Activated naive CD8-positive, alpha-beta T cell treated with anti-CD3 and anti-CD28 coated beads, Interleukin-2, amount 50 U/mL, for 24 hours (primary cell): Measurements from ENCODE around the gene CRYBA2.

Experiments
- ATAC-seq: fragments of 150-1000 bp; cut with Tn5 transposase; one replicate; pipeline ENCODE4 v1.10.0; 2021
- DNase-seq: peaks from one replicate; pipeline ENCODE4 v3.0.0; 2021
- H3K27ac Mint-ChIP-seq: one replicate; pipeline ENCODE4 v1.8.0; 2021; ENCODE audit warnings: mild to moderate bottlenecking, mixed read lengths
- H3K27me3 Mint-ChIP-seq: one replicate; pipeline ENCODE4 v1.8.0; 2021; ENCODE audit warnings: mixed read lengths
- H3K36me3 Mint-ChIP-seq: one replicate; pipeline ENCODE4 v1.8.0; 2021; ENCODE audit warnings: low read depth, mixed read lengths
- H3K4me1 Mint-ChIP-seq: one replicate; pipeline ENCODE4 v1.8.0; 2021; ENCODE audit warnings: mixed read lengths
- H3K4me3 Mint-ChIP-seq: one replicate; pipeline ENCODE4 v1.8.0; 2021; ENCODE audit warnings: mild to moderate bottlenecking, moderate library complexity, mixed read lengths
- H3K9me3 Mint-ChIP-seq: one replicate; pipeline ENCODE4 v1.8.0; 2021; ENCODE audit warnings: mixed read lengths

CRYBA2 gene, protein sequence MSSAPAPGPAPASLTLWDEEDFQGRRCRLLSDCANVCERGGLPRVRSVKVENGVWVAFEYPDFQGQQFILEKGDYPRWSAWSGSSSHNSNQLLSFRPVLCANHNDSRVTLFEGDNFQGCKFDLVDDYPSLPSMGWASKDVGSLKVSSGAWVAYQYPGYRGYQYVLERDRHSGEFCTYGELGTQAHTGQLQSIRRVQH

DNA sequence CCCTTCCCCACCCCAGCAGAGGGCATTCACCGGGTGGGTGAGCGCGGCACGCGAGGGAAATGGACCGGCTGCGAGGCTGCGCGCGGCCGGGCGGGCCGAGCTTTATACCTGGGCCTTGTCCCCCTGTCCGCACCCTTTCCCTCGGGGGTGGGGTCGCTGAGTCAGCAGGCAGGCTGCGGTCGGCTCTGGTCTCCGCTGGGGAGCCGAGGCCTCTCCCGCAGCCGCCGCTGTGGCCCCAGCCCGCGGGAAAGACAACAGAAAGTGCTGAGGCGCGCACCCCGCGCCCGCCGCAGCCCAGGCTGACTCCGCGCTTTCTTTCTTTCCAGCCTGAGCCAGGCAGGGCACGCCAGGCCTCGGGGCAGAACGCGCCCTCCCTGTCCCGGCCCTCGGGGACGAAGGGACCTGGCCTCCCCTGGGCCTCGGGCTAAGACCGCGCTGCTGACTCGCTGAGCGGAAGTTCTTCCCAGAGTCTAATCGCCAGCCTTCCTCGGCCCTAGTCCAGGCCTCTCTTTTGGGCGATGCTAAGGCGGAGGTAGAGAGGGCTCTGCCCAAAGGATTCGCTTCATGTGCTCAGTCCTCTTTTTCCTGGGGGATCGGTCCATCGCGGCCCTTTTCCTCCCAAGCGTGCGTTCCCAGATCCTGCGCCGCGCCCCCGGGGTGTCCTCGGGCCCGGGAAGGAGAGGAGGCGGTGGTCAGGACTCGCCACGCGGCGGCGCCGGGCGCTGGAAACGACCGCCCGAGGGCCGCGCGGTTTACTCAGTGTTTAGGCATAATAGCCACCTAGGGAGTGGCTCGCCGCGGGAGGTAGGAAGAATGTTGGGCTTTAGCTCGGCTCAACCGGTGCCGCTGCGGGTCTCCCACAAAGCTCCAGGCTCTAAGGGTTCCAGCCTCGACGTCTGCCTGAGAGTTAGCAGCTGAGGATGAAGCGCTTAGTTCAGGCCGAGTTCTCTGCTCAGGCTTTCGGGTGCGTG lies at the start of gene CRYBA2:
Gene CRYBA2, minus strand, starts transcription at position 78 of the 971 bp plus-strand sequence. CDS start 246 bp downstream, outside the sequence.
- no peak for ATAC-seq
- Mint-ChIP-seq H3K27ac (no peak within 1 kb of the TSS), H3K4me3 (no peak within 1 kb of the TSS), H3K9me3 (no peaks in the 10 kb centered on the region), H3K36me3 (no peaks in the 10 kb centered on the region), H3K27me3 (peaks cover 87% of the 10 kb centered on the region), H3K4me1 (peaks cover 3% of the 10 kb centered on the region)
- DNase-seq: no peak

DNA sequence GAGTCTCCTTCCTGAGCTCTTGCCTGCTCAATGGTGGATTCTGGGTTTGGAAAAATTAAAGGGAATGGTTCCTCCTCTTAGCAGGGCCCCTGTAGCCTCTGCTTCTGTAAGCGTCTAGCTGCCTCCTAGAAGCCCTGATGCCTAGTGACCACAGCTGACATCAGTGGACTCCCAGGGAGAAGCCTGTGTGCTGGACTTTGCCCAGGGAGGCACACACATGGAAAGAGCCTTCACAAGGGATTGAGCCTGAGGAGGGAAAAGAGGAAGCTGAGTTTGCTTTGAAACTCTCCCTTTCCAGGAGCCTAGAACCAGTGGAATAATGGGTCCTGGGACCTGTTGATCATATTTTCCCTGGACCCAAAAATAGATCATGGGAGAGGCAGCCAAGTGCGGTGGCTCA lies 49.5 kb upstream of the CRYBA2 start:
- Mint-ChIP-seq H3K9me3 (no peaks in the 10 kb centered on the region), H3K4me3 (no peak overlapping the region), H3K36me3 (no peaks in the 10 kb centered on the region), H3K4me1 (peaks cover 4% of the 10 kb centered on the region), H3K27ac (no peak overlapping the region), H3K27me3 (peaks cover 65% of the 10 kb centered on the region)
- no peak for ATAC-seq
- no peak for DNase-seq

DNA sequence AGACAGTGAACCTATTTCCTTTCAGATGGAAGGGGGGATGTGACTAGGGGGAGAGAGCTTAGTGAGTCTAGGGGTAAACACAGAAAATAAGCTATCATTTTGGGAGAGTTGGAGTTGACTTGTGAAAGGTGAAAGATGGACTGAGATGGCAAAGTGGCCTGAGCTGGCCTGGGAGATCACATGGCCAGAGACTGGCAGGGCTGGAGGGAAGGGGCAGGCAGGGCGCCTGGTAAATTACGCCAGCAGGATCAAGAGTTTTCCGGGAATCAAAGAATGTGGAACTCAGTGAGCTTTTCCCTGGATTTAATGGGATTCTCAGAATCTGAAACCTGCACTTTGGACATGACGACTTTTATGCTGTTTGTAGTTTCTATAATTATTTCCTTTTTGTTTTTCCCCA lies 48.9 kb upstream of the CRYBA2 start:
- DNase-seq (no peak), ATAC-seq (no peak)
- Mint-ChIP-seq H3K36me3 (no peaks in the 10 kb centered on the region), H3K4me1 (peaks cover 4% of the 10 kb centered on the region), H3K27ac (no peak overlapping the region), H3K4me3 (no peak overlapping the region), H3K27me3 (peaks cover 67% of the 10 kb centered on the region), H3K9me3 (no peaks in the 10 kb centered on the region)

DNA sequence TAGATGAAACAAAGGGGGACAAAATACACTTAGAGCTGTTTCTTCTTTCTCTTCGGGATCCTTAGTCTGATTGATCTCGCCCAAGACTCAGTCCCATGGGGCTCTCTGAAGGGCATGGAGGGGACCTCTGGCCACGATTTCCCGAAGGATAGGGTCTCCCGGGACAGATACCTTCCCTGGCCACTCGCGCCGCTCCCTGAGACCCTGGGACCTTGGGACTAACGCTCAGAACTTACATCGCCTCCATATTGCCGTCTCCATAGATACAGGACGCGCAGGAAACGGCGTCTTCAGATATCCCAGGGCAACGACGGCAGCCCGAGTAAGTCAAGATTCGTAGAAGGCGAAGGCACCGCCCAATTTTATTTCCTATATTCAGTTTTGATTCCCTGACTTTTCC lies 48.0 kb upstream of the CRYBA2 start, which contains the start of gene CFAP65:
Gene CFAP65, minus strand, starts transcription at position 265 of the 400 bp plus-strand sequence. CDS start 2,468 bp downstream, outside the sequence.
- peaks cover 4% of the 10 kb centered on the region for H3K4me1 Mint-ChIP-seq
- ATAC-seq (no peak), DNase-seq (peak; percentile 34)
- H3K36me3 Mint-ChIP-seq: no peaks in the 10 kb centered on the region
- H3K27ac Mint-ChIP-seq: no peak within 1 kb of the TSS
- H3K27me3 Mint-ChIP-seq: peaks cover 64% of the 10 kb centered on the region
- H3K4me3 Mint-ChIP-seq: peak within 1 kb of the TSS; percentile 59
- no peaks in the 10 kb centered on the region for H3K9me3 Mint-ChIP-seq

DNA sequence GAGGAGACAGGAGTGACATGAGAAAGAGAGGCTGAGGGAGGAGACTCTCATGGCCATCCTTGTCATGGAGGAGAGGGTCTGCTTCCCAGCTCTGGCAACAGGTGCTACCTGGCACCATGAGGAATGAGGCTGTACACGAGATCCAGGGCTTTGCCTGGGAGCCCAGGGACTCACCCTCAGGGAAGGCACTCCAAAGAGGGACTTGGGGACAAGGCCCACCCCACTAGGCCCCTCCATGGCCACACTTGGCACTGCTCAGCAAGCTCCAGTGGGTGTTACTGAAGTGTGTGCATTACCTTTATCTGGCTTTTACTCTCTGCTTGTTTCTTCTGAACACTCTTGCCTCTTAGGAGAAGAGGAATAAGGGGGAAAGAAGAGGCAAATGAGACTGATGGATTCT lies 45.4 kb upstream of the CRYBA2 start:
- Mint-ChIP-seq H3K36me3 (no peaks in the 10 kb centered on the region), H3K4me3 (no peak overlapping the region), H3K27me3 (peaks cover 62% of the 10 kb centered on the region), H3K4me1 (peaks cover 4% of the 10 kb centered on the region), H3K9me3 (no peaks in the 10 kb centered on the region), H3K27ac (no peak overlapping the region)
- ATAC-seq (no peak), DNase-seq (no peak)

DNA sequence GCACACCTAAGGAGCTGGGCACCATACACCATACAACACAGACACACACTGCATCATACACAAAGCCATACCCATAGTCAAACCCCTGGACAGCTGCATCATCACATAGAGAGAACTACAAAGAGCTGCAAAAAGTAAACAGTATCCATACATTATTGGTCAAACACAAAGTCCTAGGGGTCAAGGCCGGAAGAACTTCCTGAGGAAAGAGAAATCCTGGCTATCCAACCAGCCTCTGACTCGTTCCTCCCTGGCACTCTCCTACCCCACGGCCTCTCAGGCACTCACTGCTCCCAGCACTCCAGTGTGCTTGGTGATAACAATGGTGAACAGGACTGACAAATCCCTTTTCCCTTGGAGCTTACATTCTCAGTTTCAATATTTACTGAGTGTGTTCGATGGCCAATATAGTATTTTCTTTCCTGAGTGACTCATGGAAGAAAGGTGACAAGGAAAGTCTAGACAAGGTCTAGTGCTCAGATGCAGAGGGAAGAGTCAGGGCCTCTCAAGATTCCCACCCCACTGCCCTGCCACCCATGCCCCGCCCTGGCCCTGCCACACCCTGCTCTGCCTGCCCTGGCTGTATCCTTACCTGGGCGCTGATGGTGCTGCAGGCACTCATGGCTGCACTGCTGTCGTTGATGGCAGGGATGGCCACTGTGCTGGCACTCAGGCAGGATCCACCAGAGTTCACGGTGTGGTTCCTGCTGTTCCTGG lies 44.7 kb upstream of the CRYBA2 start:
- no peak overlapping the region for H3K4me3 Mint-ChIP-seq
- H3K27ac Mint-ChIP-seq: no peak overlapping the region
- H3K36me3 Mint-ChIP-seq: no peaks in the 10 kb centered on the region
- peaks cover 63% of the 10 kb centered on the region for H3K27me3 Mint-ChIP-seq
- ATAC-seq (no peak), DNase-seq (no peak)
- H3K9me3 Mint-ChIP-seq: no peaks in the 10 kb centered on the region
- H3K4me1 Mint-ChIP-seq: peaks cover 4% of the 10 kb centered on the region

DNA sequence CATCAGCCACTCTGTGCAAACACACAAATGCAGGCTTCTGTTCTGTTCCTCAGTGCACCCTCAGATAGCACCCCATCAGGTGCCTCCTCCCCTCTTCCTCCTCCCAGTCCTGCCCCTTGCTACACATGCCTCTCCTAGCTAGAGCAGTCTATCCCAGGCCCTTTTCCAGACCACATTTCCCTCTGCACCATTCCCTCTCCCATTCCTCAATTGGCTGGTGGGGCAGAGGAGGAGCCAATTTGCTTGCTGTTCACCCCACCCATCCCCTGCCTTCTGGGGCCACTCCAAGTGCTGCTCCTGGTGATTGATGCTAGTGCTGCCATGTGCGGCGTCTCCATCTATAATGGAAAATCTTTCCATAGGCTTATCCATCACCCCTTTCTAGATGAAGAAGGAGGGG lies 42.7 kb upstream of the CRYBA2 start:
- H3K4me3 Mint-ChIP-seq: no peak overlapping the region
- H3K9me3 Mint-ChIP-seq: no peaks in the 10 kb centered on the region
- no peaks in the 10 kb centered on the region for H3K36me3 Mint-ChIP-seq
- no peak overlapping the region for H3K27ac Mint-ChIP-seq
- DNase-seq (no peak), ATAC-seq (no peak)
- H3K27me3 Mint-ChIP-seq: peaks cover 54% of the 10 kb centered on the region
- no peaks in the 10 kb centered on the region for H3K4me1 Mint-ChIP-seq

DNA sequence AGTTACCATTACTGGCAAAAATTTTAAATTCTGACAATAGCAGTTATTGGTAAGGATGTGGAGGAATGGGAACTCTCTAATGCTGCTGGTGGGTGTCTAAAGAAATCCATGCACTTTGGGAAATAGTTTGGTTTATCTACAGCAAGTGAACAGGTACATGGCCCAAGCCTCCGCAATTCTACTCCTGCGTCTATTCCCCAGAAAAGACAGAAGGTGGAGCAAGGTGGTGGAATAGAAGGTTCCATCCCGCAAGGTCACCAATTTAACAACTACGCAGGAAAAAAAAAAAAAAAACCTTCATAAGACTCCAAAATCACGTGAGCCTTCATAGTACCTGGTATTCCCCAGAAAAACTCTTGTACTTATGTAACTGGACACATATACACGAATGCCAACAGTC lies 41.6 kb upstream of the CRYBA2 start:
- Mint-ChIP-seq H3K27ac (no peak overlapping the region), H3K27me3 (peaks cover 48% of the 10 kb centered on the region), H3K4me3 (no peak overlapping the region), H3K9me3 (no peaks in the 10 kb centered on the region), H3K4me1 (no peaks in the 10 kb centered on the region), H3K36me3 (no peaks in the 10 kb centered on the region)
- ATAC-seq (no peak), DNase-seq (no peak)

DNA sequence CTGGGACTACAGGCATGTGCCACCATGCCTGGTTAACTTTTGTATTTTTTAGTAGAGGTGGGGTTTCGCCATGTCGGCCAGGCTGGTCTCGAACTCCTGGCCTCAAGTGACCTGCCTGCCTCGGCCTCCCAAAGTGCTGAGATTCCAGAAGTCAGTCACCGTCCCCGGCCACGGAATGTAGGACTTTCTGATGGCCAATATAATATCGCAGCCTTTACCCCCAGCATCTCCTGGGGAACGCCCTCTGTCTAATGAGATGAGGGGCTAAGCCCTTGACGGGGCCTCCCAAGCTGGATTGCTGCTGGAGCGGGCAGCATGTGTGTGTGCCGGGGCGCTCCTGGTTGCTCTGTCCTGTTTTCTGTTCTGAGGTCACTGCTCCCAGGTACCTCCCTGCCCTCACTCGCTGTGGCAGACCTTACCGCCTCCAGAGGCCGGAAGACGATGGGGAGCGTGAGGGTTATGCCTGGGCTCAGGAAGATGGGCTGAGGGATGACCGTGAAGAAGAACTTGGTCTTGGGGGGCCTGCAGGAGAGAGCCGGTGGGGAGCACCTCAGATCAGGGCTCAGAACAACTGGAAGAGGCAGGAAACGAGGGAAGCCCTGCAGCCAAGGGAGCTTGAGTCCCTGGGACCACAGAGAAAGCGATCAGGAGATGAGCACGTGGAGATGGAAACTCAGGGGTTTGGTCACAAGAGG lies 39.0 kb upstream of the CRYBA2 start:
- Mint-ChIP-seq H3K4me1 (no peaks in the 10 kb centered on the region), H3K4me3 (no peak overlapping the region), H3K27ac (no peak overlapping the region), H3K27me3 (peaks cover 36% of the 10 kb centered on the region), H3K36me3 (no peaks in the 10 kb centered on the region), H3K9me3 (no peaks in the 10 kb centered on the region)
- DNase-seq (no peak), ATAC-seq (no peak)

DNA sequence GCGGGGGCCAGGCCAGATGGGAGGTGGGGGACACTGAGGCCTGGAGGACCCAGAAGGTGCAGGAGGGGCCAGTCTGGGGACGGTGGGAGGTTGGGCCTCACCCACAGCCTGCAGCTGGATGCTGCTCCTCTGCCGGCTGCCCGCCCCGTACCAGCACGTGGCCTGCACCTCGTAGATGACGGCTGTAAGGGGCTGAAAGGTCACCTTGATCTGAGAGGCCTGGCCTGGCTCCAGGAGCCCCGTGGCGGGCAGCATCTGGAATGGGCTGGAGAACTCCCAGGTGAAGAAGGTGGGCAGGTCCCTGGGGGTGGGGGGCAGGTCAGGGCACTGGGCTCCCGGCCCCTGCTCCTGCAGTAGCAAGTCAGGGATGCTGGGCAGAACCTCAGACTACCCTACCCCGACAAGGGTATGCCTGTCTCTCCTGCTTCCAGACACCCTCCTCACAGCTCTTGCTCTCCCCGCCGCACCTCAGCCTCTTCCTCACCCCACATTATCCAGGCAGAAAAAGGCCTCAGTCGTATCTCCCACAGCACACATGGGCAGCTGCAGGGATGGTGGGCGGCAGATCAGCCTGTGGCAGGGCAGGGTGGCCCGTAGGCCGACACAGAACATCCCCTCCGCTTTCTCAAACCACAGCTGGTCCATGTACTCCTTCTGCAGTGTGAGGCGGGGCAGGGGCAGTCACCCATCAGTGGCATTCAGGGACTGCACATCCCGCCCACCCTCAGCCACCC lies 38.0 kb upstream of the CRYBA2 start:
- Mint-ChIP-seq H3K27ac (no peak overlapping the region), H3K27me3 (peaks cover 34% of the 10 kb centered on the region), H3K4me3 (no peak overlapping the region), H3K36me3 (no peaks in the 10 kb centered on the region), H3K4me1 (no peaks in the 10 kb centered on the region), H3K9me3 (no peaks in the 10 kb centered on the region)
- ATAC-seq (no peak), DNase-seq (no peak)

DNA sequence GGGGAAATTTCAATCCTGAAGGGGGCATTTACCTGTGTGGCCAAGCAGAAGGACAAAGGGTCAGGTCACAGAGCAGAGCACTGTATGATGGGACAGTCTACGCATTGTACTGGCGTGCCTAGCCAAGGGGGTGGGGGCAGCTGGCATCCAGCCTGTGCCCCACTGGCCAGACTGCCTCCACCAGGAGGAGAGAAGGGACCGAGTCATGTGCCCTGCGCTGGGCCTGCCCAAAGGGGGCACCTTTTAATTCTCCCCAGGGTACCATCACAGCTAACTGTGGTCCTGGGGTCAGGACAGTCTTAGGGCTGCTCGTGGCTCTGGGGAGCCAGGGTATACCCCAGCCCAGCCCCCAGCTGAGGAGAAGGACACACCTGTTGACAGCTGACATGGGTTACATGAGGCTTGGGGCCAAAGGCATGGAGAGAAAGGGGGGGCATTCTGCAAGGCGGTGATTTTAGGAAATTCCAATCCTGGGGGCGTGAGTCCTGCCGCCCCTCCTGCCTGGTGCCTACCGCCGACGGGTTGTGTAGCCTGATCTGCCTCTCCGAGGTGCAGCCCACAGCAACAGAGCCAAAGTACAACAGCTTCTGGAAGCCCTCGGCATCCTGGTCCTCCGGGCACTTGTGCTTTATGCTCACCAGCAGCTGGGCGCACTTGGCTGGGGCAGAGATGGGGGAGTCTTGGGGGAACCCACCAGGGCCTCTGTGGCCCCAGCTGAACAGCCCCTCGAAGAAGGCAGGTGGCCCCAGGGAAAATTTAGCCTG lies 37.1 kb upstream of the CRYBA2 start:
- no peaks in the 10 kb centered on the region for H3K4me1 Mint-ChIP-seq
- H3K36me3 Mint-ChIP-seq: no peaks in the 10 kb centered on the region
- H3K27ac Mint-ChIP-seq: no peak overlapping the region
- peaks cover 28% of the 10 kb centered on the region for H3K27me3 Mint-ChIP-seq
- no peak overlapping the region for H3K4me3 Mint-ChIP-seq
- ATAC-seq (no peak), DNase-seq (no peak)
- H3K9me3 Mint-ChIP-seq: no peaks in the 10 kb centered on the region

DNA sequence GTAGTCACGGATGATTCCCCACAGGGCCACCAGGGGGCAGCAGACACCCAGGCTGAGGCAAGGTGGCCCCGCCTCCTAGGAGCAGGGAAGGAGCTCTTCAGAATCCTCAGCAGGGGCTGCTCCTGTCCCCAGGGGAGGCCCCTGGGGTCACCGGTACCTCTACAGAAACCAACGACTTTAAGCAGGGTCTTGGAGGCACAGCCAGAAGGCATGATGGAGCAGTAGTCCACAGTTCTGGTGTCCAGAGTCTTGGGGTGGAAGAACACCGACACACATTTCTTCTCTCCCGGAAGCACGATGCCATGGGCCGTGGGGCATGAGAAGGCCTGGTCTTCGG lies 36.6 kb upstream of the CRYBA2 start:
- no peaks in the 10 kb centered on the region for H3K4me1 Mint-ChIP-seq
- peak; percentile 72 for ATAC-seq
- H3K36me3 Mint-ChIP-seq: no peaks in the 10 kb centered on the region
- H3K27me3 Mint-ChIP-seq: peaks cover 26% of the 10 kb centered on the region
- no peak overlapping the region for H3K27ac Mint-ChIP-seq
- no peaks in the 10 kb centered on the region for H3K9me3 Mint-ChIP-seq
- no peak overlapping the region for H3K4me3 Mint-ChIP-seq
- DNase-seq: peak; percentile 78
